DMS53 treated with DMSO at 0.1 percent for 48 hours (cell line): ENCODE data around the gene OR1E2.
"Not testable (repeated sequence)": the region's sequence is repeated elsewhere in the genome, so short reads cannot be mapped to it uniquely, and the experiment has no call there.

ENCODE experiments used
- DNase-seq: peaks from one replicate; lab custom pipeline; 2025; ENCODE audit not compliant: unreplicated experiment; lab: John Stamatoyannopoulos, UW

OR1E2 gene, protein sequence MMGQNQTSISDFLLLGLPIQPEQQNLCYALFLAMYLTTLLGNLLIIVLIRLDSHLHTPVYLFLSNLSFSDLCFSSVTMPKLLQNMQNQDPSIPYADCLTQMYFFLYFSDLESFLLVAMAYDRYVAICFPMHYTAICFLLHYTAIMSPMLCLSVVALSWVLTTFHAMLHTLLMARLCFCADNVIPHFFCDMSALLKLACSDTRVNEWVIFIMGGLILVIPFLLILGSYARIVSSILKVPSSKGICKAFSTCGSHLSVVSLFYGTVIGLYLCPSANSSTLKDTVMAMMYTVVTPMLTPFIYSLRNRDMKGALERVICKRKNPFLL

DNA sequence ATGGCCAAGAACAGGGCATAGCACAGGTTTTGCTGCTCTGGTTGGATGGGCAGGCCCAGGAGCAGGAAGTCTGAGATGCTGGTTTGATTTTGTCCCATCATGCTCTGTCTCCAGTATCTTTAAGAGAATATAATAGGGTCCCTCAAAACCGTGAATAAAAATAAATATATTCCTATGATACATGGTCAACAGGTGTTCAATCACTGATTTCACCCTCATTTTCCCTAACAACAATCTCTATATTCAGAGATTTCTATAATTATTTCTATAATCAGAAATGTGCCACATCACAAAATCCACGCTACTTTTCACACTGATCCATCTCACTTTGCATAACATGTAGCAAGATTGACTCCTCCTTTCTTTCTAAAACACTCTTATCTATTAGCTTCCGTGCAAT, at the start of gene OR1E2:
Gene OR1E2, minus strand, starts transcription at position 101 of the 400 bp plus-strand sequence. Its CDS starts 0 bp downstream, at position 101.
- no peak for DNase-seq

DNA sequence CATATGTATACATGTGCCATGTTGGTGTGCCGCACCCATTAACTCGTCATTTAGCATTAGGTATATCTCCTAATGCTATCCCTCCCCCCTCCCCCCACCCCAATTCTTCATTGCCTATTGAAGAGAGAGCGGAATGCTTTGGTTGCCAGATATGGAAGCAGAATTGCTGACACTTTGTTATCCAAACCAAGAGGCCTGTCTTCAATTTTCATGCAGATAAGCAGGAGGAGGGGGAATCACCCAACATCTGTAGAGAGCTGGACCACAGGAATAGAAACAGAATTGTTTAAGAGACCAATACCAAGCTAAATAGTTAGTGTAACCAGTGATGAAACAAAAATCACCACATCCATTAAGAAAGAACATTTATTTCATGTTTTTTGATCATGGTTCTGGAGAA, 49.2 kb upstream of the OR1E2 start:
- DNase-seq: no peak

DNA sequence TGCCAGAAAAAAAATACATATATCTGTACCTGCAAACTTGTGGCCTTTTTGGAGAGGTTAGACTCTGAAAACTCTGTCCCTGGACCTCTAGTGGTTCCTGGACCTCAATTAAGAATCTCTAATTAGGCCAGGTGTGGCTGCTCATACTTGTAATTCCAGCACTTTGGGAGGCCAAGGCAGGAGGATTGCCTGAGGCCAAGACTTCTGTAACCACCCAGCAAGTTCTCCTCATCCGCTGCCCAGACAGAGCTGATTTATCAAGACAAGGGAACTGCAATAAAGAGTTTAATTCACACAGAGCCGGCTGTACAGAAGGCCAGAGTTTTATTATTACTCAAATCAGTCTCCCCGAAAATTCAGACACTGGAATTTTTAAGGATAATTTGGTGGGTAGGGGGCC, 46.3 kb upstream of the OR1E2 start:
- DNase-seq: no peak

DNA sequence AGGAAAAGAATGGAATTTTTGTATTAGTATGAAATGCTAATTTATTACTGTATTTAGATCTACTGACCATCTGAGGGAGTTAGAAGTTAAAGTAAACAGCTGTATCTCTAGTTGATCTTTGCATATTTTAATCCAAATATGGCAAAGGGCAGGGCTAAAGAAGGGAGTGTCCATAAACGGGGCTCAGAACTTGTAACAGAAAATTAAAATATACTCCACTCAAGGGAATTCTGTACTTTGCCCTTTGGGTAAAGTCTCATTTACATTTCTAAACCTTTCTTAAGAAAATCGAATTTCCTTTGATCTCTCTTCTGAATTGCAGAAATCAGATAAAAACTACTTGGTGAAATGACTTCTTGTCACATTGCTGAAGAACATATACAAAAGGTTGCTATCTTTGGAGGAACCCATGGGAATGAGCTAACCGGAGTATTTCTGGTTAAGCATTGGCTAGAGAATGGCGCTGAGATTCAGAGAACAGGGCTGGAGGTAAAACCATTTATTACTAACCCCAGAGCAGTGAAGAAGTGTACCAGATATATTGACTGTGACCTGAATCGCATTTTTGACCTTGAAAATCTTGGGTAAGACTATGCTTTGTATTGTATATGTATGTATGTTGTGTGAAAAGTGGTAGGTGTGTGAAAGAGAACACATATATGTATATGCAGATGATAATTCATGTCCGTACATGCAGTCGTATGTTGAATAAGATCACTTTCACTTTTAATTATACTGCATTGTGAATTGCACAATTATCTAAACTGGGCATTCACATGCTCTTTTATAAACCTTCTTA, 42.4 kb upstream of the OR1E2 start, which contains the start of gene ASPA:
Gene ASPA, plus strand, starts transcription at position 186 of the 799 bp plus-strand sequence. Its CDS starts 163 bp downstream, at position 349.
- DNase-seq: no peak

DNA sequence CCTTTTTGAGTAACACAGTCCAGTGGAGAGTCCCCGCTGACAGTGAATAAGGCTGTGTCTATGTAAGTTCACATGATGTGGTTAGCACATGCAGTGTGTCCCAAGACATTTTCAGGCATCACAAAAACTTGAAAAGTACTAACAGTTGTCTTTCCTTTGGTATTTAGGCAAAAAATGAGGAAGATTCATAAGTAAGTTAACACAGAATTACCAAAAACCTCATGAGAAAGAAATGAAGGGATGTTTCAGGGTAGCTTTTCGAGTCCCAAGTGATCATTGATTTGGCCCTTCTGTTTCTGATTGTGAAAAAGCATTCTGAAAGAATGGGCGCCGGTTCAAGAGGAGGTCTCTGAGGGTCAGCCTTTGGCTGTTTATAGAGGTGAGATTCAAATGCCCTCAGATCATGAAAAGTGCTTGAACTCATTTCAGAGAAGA, 41.6 kb upstream of the OR1E2 start:
- DNase-seq: no peak

DNA sequence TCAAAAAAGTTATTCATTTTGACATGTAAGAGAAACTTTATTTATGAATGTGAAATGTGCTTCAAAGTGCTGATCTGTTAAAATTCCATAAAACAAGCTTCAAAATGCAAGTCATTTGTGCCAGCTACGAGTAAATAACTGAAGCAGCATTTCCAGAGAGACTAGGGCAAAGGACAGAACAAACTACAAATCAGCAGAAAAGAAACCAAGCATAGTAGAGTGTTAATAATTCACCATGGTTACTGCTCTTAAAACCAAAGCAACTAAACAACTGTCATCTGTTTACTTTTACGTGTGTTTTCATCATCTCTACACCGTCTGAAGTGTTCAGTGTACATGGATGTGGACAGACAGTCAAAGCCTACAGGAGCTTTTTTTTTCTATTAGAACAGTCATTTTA, 40.6 kb upstream of the OR1E2 start:
- DNase-seq: peak; percentile 83

DNA sequence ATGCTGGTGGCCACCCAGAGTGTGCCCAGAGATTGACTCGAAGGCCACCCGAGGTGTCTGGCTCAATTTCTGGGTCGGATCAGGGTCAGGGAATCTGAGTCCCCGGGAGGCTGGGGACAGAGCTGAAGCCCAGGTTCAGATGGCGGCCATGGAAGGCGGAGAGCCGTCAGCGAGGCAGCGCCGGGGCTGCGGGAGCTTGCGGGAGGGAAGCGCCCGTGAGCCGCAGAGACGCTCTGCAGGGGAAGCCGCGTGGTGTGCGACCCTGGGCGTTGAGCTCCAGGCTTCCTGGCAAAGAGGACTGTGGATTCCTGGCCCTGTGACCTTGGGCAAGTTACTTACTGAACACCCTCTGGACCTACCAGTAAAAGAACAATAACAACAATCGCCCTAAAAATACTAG, 38.5 kb upstream of the OR1E2 start:
- no peak for DNase-seq

DNA sequence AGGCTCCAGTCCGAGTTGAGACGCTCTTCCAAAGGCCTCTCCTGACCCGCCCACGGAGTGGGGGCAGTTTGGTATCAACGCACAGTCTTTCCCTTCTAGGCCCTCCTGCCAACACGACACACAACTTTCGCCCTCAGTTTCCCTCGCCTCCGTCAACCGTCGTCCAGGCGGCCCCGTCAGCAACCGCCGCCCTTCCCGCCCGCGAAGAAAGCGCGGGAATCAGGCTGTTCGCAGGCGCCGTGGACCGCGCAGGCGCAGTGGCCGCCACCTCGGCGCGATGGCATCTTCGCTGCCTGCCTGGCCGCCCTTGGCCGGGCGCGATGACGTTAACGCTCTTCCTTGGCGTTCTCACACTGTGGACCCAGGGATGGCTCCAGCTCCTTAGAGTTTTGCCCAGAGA, 38.0 kb upstream of the OR1E2 start, which contains the start of gene SPATA22:
Gene SPATA22, minus strand, starts transcription at position 221 of the 400 bp plus-strand sequence. CDS start 2,494 bp downstream, outside the sequence.
- no peak for DNase-seq

DNA sequence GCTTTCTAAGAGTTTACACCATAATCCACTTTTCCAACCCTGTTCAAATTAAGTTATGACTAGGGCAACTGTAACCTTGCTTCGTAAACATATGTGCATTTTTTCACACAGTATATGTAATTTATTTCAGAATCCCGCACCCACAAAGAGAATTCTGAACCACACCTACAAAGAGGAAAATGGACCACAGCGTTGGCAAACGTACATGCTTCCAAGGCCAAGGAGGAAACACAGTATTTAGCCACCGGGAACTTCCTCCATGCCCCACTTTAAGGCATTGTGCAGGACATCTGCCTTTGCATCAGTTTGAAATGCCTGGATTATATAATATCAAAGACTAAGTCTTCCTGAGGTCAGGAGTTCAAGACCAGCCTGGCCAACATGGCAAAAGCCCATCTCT, 35.9 kb upstream of the OR1E2 start:
- DNase-seq: no peak

DNA sequence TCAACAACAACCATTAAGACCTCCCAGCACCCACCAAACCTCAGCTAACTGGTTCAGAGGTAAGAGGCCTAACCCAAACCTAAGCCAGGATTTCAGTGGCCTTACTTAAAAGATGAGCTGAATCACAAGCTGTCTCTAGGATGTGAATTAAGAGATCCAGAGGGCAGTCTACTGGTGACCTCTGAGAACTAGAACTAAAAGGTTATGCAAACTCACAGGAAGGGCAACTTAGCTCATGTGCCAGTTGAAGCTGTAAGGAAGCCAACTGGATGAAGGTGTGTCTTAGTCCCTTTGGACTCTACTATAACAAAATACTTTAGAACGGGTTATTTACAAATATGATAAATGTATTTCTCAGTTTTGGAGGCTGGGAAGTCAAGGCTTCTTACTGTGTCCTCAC, 32.7 kb upstream of the OR1E2 start:
- DNase-seq: not testable (repeated sequence)

DNA sequence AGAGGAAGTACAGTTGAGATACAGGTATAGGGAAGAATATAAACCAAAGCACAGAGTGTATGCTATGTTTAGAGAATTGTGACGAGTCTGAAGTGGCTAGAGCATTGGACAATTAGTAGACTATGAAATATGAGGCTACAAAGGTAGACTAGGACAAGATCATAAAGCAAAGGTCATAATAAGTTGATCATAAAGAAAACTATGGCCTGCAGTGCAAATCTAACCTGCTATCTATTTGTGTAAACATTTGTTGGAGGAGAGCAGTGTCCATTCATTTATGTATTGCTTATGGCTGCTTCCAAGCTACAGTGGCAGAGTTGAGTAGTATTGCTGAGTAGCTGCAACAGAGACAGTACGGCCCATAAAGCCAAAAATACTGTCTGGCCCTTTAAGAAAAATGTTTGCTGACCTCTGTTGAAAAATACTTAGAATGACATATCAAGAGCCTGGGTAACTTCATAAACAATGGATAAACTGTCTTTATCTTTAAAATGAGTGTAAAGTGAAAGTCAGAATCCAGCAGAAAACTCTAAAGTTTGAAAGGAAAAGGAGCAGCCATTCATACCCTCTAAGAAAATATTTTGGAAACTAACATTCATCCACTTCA, 14.5 kb upstream of the OR1E2 start:
- no peak for DNase-seq

DNA sequence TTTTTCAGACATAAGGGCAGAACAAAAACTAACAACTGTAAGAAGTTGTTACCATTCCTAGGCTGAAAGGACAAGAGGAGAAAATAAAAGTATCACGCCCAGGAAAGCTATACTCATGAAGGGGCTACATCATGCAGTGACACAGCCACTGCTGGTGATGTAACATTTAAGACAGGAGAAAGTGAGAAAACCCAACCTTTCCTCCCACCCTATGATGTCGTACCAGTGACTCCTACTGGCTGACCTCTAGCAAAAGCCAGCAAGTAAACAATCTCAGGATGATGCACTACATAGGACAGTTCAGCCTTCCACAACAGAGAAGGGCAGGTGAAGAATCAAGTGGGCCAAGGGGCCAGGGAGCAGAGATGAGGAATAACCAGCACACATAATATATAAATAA, 14.0 kb upstream of the OR1E2 start:
- DNase-seq: no peak

DNA sequence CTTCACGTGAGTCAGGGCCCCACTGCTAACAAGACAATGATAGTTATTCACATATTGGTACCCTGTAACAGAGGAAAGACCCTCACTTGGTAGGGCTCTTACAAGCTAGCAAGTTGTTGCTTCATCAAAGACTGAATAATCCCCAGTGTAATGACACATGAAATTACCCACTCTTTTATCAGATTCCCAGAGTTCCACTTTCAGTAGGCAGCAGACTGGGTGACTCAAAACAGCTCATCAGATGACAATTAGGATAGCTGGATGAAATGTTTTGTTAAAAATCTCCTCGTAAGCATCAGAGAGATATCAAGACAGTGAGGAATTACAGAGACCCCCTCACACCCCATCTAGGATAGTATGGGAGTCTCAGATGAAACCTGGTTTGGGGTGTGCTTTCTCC, 6.8 kb upstream of the OR1E2 start:
- DNase-seq: no peak

DNA sequence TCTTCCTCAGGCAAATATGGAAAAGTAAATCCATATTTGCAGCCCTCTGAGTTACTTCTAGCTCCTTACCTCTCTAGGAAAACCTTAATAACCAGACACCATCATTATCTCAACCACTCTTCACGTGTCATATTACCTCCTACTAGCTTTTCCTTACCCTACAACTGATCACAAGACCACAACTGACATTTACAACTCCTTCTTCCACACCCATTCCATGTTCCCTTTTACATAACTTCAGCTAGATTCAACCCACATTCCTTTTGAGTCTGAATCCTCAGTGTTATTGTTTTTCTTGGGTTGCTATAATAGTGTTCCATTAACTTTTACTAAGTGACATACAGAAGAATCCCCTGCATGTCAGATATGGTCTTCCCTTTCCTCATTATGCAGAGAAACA, 4.7 kb upstream of the OR1E2 start:
- no peak for DNase-seq

DNA sequence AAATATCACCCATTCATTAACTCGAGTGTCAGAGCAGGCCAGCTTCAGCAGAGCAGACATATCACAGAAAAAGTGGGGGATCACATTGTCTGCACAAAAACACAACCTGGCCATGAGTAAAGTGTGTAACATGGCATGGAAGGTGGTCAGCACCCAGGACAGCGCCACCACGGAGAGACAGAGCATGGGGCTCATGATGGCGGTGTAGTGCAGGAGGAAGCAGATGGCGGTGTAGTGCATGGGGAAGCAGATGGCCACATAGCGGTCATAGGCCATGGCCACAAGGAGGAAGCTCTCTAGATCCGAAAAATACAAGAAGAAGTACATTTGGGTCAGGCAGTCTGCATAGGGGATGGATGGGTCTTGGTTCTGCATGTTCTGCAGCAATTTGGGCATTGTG, 426 bp downstream of the OR1E2 start:
- DNase-seq: not testable (repeated sequence)

DNA sequence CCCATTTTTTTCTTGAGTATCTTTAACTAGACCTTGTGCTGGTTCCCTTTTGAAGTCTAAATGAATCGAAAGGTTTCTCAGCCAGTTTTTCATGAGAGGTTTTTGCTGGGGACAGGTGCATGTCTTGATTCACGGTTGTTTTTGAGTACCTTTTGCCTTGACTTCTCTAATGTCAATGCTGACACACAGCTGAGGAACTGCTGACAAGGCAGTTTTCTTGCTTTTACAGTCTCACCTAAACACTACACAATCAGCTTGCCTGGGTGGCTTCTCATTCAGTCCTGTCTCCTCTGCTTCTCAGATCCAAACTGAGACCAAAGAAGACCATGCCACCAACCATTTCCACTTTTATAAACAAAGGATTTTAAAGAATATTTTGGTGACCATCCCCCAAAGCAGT, 15.4 kb downstream of the OR1E2 start:
- no peak for DNase-seq

DNA sequence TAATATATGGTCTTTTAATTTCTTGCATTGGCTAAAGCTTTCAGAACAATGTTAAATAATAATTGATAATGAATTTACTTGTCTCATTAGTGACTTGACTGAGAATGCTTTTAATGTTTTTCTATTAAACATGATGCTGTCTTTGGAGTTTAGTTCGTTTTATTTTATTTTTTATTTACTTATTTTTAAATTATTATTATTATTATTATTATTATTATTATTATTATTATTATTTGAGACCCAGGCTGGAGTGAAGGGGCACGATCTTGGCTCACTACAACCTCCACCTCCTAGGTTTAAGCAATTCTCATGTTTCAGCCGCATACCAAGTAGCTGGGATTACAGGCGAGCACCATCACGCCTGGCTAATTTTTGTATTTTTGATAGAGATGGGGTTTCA, 18.0 kb downstream of the OR1E2 start:
- DNase-seq: no peak

DNA sequence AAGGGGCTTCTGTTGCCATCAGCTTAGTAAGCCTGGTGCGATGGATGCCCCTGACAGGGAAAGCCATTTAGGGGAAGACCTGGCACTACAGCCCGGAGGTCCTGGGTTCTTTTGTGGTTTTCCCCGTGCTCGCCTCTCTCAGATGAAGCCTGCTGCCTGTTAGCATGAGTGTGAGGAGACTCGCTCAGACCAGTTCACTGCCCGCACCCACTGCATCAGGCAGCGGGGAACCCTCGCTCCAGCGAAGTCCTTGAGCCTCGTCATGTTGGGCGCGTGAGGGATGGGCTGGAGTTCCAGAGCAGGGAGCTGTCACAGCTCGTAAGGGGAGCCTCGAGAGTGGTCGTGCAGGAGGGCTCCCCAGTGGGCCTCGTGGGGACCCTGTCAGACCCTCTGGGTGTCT, 21.4 kb downstream of the OR1E2 start:
- DNase-seq: not testable (repeated sequence)

DNA sequence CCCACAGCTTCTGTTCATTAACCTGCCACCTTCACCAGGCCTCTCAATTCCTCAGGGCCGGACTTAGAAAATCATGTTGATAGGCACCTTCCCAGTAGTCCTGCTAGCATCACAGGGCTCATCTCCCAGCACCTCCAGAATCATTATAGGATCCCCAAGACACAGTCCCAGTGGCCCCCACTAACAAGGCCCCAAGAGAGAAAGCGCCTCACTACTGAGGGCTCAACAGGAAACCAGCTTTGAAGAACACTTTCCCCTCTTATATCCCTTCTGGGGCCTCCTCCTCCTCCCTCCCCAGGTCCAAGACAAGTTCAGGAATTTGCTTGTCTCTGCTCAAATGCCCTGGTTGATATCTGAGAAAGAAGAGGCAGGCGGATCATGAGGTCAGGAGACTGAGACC, 22.6 kb downstream of the OR1E2 start, which contains the start of gene OR3A3:
Gene OR3A3, plus strand, starts transcription at position 301 of the 400 bp plus-strand sequence.
- no peak for DNase-seq

DNA sequence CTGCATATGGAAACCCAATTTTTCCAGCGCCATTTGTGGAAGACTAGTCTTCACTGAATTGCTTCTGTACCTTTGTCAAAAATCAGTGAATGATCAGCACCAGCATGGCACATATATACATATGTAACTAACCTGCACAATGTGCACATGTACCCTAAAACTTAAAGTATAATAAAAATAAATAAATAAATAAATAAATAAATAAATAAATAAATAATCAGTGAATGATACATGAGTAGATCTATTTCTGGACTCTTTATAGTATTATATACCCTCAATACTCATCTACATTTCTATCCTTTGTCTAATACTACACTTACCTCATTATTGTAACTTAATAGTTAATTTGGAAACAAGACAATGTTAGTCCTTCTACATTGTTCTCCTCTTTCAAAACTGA, 29.8 kb downstream of the OR1E2 start:
- not testable (repeated sequence) for DNase-seq

DNA sequence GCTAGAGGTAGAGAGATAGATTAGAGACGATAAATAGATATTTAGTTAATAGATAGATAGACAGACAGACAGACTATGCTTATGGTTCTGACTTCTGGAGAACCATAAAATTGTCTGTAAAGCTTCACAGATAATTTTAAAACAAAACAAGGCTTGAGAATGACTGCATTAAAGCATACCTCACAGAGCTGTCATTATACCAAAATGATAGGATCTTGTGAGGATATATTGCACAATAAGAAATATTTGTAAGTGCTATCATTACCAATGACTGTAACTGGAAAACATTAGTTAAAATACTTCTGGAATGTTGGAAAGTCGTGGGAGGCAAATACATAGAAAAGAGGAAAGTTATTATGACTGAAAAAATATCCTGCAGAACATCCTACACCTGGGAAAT, 31.9 kb downstream of the OR1E2 start:
- DNase-seq: no peak

DNA sequence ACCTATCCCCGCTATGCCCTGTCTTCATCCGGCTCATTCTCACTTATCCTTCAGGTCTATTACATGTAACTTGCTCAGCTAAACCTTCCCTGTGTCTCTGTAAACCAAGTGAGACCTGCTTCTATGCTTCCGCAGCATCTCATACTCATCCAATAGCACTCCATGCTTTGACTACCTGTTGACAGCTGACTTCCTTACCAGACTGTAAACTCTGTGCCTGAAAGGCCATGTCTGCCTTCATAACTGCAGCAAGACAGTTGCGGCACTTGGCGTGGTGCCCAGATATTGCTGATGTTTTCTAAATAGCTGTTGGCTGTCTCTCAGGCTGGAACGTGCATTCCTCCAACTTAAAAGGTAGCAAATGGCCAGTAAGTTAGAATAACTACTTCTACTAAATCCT, 33.6 kb downstream of the OR1E2 start:
- DNase-seq: no peak
